Gastroesophageal sphincter (tissue), 3 donors: Measurements from ENCODE around the gene CCDC60.

Source experiments
- CTCF ChIP-seq, 4 experiments: fragments of 200-600 bp in 2 of 4; fragments of 450-650 bp in 2 of 4; sonication (generic) in 1 of 4; IDR thresholded peaks; one replicate each; pipeline ENCODE4 v1.5.1; 2017 to 2019; ENCODE audit warnings: antibody characterized with exemption in 4 of 4, mild to moderate bottlenecking in 2 of 4, moderate library complexity in 2 of 4
- EP300 ChIP-seq: sonication (generic); formaldehyde crosslinking; IDR thresholded peaks from one replicate; pipeline ENCODE4 v1.6.1; 2017; ENCODE audit warnings: antibody characterized with exemption, mild to moderate bottlenecking
- POLR2A ChIP-seq, 2 donors: fragments of 450-650 bp; IDR thresholded peaks; one replicate each; pipeline ENCODE4 v1.6.1; 2017; ENCODE audit warnings: antibody characterized with exemption in 2 of 2, mild to moderate bottlenecking in 2 of 2, moderate library complexity in 1 of 2

- TF ChIP-seq CTCF (IDR thresholded peaks at IDR 0.05): no peak
- TF ChIP-seq POLR2A (IDR thresholded peaks at IDR 0.05): no peak
- TF ChIP-seq EP300: no peak
Measured at GRCh38 chr12:119341020-119341419, 6.5 kb downstream of the CCDC60 start.
